HFFc6 (cell line): ENCODE data around the gene KDF1. TPM values are rescaled to one million over a fixed set of nuclear protein-coding genes. Genes with fewer than 3 reads are reported as not detected.

Experiments
- DNase-seq: peaks from one replicate; pipeline ENCODE4 v3.0.0-alpha.2; 2018
- H3K27ac Mint-ChIP-seq: 2 replicates; pipeline ENCODE4 v1.8.0; 2020; ENCODE audit warnings: mild to moderate bottlenecking, mixed read lengths
- H3K27me3 Mint-ChIP-seq: 2 replicates; pipeline ENCODE4 v1.8.0; 2021; ENCODE audit warnings: mild to moderate bottlenecking, moderate library complexity, mixed read lengths; ENCODE audit not compliant: insufficient read depth
- H3K36me3 Mint-ChIP-seq: 2 replicates; pipeline ENCODE4 v1.8.0; 2021; ENCODE audit warnings: low read depth, mixed read lengths
- H3K4me1 Mint-ChIP-seq: 2 replicates; pipeline ENCODE4 v1.8.0; 2020; ENCODE audit warnings: low read depth, mixed read lengths
- H3K4me3 Mint-ChIP-seq: 2 replicates; pipeline ENCODE4 v1.8.0; 2020; ENCODE audit warnings: mild to moderate bottlenecking, moderate library complexity, mixed read lengths
- H3K9me3 Mint-ChIP-seq: 2 replicates; pipeline ENCODE4 v1.8.0; 2020; ENCODE audit warnings: mild to moderate bottlenecking, mixed read lengths
- CTCF ChIP-seq: fragments of 200-600 bp; sonication (generic); IDR thresholded peaks from 2 replicates; pipeline ENCODE4 v1.5.0; 2021; ENCODE audit warnings: antibody characterized with exemption, mild to moderate bottlenecking
- total RNA-seq, 6 experiments: library from RNA; stranded (reverse); fragmentation: NEBNext Ultra II Directional; extraction: Animal tissue kit (Norgen Biotek cat#: 25700); gene quantifications; 2 replicates in 1 of 6; 3 replicates in 5 of 6; pipeline ENCODE4 v1.2.3, GENCODE V29; 2021

The KDF1 gene
- total RNA-seq, 6 experiments from 2014 or later: not detected

DNA sequence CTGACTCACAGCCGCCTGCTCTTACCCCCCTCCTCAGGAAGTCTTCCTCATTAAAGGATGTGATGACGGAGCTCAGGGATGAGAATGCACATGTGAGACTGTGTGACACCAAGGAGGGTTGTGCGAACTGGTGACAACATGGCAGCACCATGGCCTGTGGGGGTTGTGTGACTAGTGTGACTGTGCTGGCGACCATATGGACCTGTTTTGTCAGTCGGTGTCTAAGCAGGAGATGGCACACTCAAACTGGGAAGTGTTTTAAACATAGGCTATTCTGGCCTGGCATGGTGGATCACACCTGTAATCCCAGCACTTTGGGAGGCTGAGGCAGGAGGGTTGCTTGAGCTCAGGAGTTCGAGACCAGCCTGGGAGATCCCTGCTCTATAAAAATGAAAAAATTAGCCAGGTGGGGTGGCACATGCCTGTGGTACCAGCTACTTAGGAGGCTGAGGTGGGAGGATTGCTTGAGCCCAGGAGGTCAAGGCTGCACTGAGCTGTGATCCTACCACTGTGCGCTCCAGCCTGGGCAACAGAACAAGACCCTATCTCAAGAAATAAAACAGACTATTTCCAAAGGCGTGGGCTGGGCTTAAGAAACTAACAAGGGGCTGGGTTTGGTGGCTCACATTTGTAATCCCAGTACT lies 40.7 kb upstream of the KDF1 start:
- Mint-ChIP-seq H3K4me3 (peak overlapping the region; percentile 72), H3K4me1 (peaks cover 82% of the 10 kb centered on the region), H3K9me3 (no peaks in the 10 kb centered on the region), H3K27ac (peak overlapping the region; percentile 97), H3K27me3 (peaks cover 24% of the 10 kb centered on the region), H3K36me3 (peaks cover 29% of the 10 kb centered on the region)
- DNase-seq: peak; percentile 81
- no peak for TF ChIP-seq CTCF

GRCh38 chr1:27000090-27000816 lies 40.0 kb upstream of the KDF1 start:
- TF ChIP-seq CTCF: no peak
- H3K4me3 Mint-ChIP-seq: peak overlapping the region; percentile 72

DNA sequence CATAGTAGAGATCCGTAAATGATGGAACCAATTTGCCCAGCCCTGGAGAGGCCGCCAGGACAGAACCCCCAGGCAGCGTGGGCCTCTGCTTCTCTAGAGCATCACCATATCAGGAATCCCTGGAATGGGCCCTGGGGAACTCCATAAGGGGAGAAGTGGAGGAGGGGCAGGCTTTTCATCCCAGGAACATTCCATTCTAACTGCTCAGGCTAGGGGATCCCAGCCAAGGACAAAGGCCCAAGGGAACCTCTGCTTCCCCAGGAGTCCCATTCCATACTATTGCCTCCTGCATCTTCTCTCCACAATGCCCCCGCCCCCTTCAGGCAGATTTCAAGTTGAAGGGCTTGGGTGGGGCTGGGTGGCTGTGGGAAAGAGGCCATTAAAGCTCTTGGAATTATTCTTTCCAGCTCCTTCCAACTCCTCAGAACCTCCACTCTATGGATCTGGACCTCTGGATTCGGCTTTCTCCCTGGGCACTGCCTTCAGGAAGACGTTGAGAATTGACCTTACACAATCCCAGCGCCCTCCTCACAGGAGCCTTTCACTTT lies 39.2 kb upstream of the KDF1 start:
- Mint-ChIP-seq H3K27me3 (peaks cover 16% of the 10 kb centered on the region), H3K27ac (peak overlapping the region; percentile 97), H3K4me1 (peaks cover 85% of the 10 kb centered on the region), H3K9me3 (no peaks in the 10 kb centered on the region), H3K36me3 (peaks cover 43% of the 10 kb centered on the region), H3K4me3 (peak overlapping the region; percentile 94)
- TF ChIP-seq CTCF: peak; percentile 59
- DNase-seq: peak; percentile 98

More at GRCh38 chr1:27000090-27000816, 40.0 kb upstream of the KDF1 start:
- DNase-seq: no peak
- Mint-ChIP-seq H3K4me1 (peaks cover 89% of the 10 kb centered on the region), H3K36me3 (peaks cover 36% of the 10 kb centered on the region), H3K9me3 (no peaks in the 10 kb centered on the region), H3K27me3 (peaks cover 22% of the 10 kb centered on the region), H3K27ac (peak overlapping the region; percentile 97)

DNA sequence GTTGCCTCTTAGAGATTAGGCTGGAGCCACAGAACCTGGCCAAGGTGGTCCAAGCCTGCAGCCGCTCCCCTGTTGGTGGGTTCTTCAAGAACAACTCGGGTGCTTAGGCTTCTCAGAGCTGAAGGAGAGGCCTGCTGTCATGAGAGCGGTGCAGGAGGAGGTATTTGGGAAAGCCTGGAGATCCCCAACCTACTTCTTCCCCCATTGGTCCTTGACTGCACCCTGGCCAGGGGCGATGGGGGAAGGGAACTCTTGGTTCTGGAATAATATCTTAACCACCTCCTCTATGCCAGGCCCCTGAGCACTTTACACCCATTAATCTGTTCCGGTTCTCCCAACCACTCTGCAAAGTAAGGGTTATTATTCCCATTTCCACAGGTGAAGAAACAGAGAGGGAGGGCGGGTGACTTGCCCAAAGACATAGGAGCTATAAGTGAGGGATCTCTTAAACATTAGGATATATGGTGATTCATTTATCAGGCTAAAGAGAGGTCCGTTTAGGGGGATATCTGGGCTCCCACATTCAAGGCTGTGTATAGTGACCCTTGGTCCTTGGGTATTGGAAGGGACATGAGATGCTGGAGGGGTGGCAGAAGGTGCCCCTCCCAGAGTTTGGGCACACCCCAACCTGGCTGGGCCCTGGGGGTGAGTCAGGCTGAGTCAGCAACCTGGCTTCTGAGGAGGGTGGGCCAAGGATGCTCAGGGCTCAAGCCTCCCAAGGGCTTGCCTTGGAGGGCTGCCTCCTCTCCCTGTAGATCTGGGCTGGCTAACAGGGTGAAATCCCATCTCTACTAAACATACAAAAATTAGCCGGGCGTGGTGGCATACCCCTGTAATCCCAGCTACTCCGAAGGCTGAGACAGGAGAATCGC lies 38.4 kb upstream of the KDF1 start:
- Mint-ChIP-seq H3K27me3 (peaks cover 15% of the 10 kb centered on the region), H3K4me3 (peak overlapping the region; percentile 94), H3K27ac (peak overlapping the region; percentile 97), H3K4me1 (peaks cover 77% of the 10 kb centered on the region), H3K36me3 (peaks cover 44% of the 10 kb centered on the region), H3K9me3 (no peaks in the 10 kb centered on the region)
- TF ChIP-seq CTCF: no peak
- DNase-seq: peak; percentile 63

DNA sequence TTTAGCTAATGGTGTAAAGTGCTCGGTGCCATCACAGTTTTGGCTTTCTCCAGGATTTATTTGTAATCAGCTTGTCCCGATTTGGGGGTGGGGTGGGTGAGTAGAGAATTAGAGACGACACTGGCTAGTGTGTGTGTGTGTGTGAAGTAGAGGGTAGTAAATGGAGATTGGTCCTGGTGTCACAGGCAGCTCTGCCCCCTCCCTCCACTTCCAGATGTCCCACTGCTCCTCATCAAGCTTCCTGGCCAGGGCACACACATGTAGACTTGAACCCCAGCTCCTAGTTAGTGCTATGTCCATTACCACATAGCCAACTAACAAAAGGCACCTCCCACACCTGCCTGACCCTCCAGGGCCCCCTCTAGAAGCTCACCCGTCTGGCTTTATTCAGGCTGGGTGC lies 36.4 kb upstream of the KDF1 start:
- Mint-ChIP-seq H3K4me1 (peaks cover 77% of the 10 kb centered on the region), H3K27ac (peak overlapping the region; percentile 97), H3K4me3 (peak overlapping the region; percentile 94), H3K9me3 (no peaks in the 10 kb centered on the region), H3K36me3 (peaks cover 44% of the 10 kb centered on the region), H3K27me3 (peaks cover 9% of the 10 kb centered on the region)
- TF ChIP-seq CTCF: no peak
- no peak for DNase-seq
